IPS-18c (cell line): Measurements from ENCODE around the gene EXTL2.
"Not testable (repeated sequence)": the region's sequence is repeated elsewhere in the genome, so short reads cannot be mapped to it uniquely, and the experiment has no call there.

Experiments
- H3K4me3 ChIP-seq: 2 replicates; pipeline ENCODE4 v1.7.0; 2013; ENCODE audit warnings: low read depth, mild to moderate bottlenecking, low read length, moderate library complexity; ENCODE audit not compliant: insufficient read depth
- H3K9me3 ChIP-seq: one replicate; pipeline ENCODE4 v1.6.1; 2013; ENCODE audit warnings: mild to moderate bottlenecking, low read length, moderate library complexity; ENCODE audit not compliant: control insufficient read depth, insufficient read depth

Gene EXTL2

GRCh38 chr1:100875228-100875627 is 19.4 kb downstream of the EXTL2 start:
- no peak overlapping the region for H3K4me3 ChIP-seq
- no peaks in the 10 kb centered on the region for H3K9me3 ChIP-seq

- H3K4me3 ChIP-seq, result no peak overlapping the region
Measured at GRCh38 chr1:100874433-100874832, 20.2 kb downstream of the EXTL2 start.

GRCh38 chr1:100869996-100870395 is 24.6 kb downstream of the EXTL2 start:
- no peaks in the 10 kb centered on the region for H3K9me3 ChIP-seq
- no peak overlapping the region for H3K4me3 ChIP-seq

More at GRCh38 chr1:100874433-100874832, 20.2 kb downstream of the EXTL2 start:
- no peaks in the 10 kb centered on the region for H3K9me3 ChIP-seq

GRCh38 chr1:100868364-100868995 is 26.2 kb downstream of the EXTL2 start:
- H3K4me3 ChIP-seq, result no peak overlapping the region

GRCh38 chr1:100866901-100867206 is 27.8 kb downstream of the EXTL2 start:
- Histone ChIP-seq H3K4me3 (no peak overlapping the region), H3K9me3 (no peaks in the 10 kb centered on the region)

More at GRCh38 chr1:100868364-100868995, 26.2 kb downstream of the EXTL2 start:
- no peaks in the 10 kb centered on the region for H3K9me3 ChIP-seq

GRCh38 chr1:100866041-100866900 is 28.4 kb downstream of the EXTL2 start:
- no peak overlapping the region for H3K4me3 ChIP-seq
- H3K9me3 ChIP-seq, result no peaks in the 10 kb centered on the region

GRCh38 chr1:100862591-100862990 is 32.1 kb downstream of the EXTL2 start:
- no peaks in the 10 kb centered on the region for H3K9me3 ChIP-seq
- no peak overlapping the region for H3K4me3 ChIP-seq

GRCh38 chr1:100861379-100861778 is 33.3 kb downstream of the EXTL2 start:
- no peak overlapping the region for H3K4me3 ChIP-seq
- H3K9me3 ChIP-seq, result no peaks in the 10 kb centered on the region

GRCh38 chr1:100860397-100860991 is 34.1 kb downstream of the EXTL2 start:
- Histone ChIP-seq H3K4me3 (no peak overlapping the region), H3K9me3 (no peaks in the 10 kb centered on the region)

- H3K4me3 ChIP-seq, H3K9me3 ChIP-seq: not testable (repeated sequence)
Measured at GRCh38 chr1:100855116-100855515, 39.5 kb downstream of the EXTL2 start.

GRCh38 chr1:100852976-100853375 is 41.7 kb downstream of the EXTL2 start:
- H3K9me3 ChIP-seq, result no peaks in the 10 kb centered on the region

GRCh38 chr1:100851726-100852125 is 42.9 kb downstream of the EXTL2 start:
- Histone ChIP-seq H3K9me3 (no peaks in the 10 kb centered on the region), H3K4me3 (no peak overlapping the region)

More at GRCh38 chr1:100852976-100853375, 41.7 kb downstream of the EXTL2 start:
- no peak overlapping the region for H3K4me3 ChIP-seq

- Histone ChIP-seq H3K4me3 (no peak overlapping the region), H3K9me3 (peaks cover 5% of the 10 kb centered on the region)
Measured at GRCh38 chr1:100847361-100848082, 47.1 kb downstream of the EXTL2 start.

- not testable (repeated sequence) for H3K9me3 ChIP-seq
Measured at GRCh38 chr1:100843160-100843559, 51.5 kb downstream of the EXTL2 start.

GRCh38 chr1:100835866-100836842 is 58.5 kb downstream of the EXTL2 start:
- Histone ChIP-seq H3K9me3 (no peaks in the 10 kb centered on the region), H3K4me3 (no peak overlapping the region)

More at GRCh38 chr1:100843160-100843559, 51.5 kb downstream of the EXTL2 start:
- not testable (repeated sequence) for H3K4me3 ChIP-seq

- no peak overlapping the region for H3K4me3 ChIP-seq
Measured at GRCh38 chr1:100834777-100835660, 59.6 kb downstream of the EXTL2 start.

More at GRCh38 chr1:100834777-100835660, 59.6 kb downstream of the EXTL2 start:
- H3K9me3 ChIP-seq, result no peaks in the 10 kb centered on the region
